Suppressor macrophage treated with lipopolysaccharide for 4 hours (primary cell): ENCODE results near the gene GJA3.
"Not testable (repeated sequence)": the region's sequence is repeated elsewhere in the genome, so short reads cannot be mapped to it uniquely, and the experiment has no call there.

Experiments used
- DNase-seq: peaks from one replicate; pipeline ENCODE4 v3.0.0-alpha.2; 2020

Gene GJA3

GRCh38 chr13:20182231-20182846 lies 21.5 kb upstream of the GJA3 start:
- peak; percentile 84 for DNase-seq

- DNase-seq, result no peak
These were observed 20.3 kb upstream of the GJA3 start for GRCh38 chr13:20181188-20181587.

GRCh38 chr13:20178156-20178555 lies 17.3 kb upstream of the GJA3 start:
- no peak for DNase-seq

- no peak for DNase-seq
These were observed 16.4 kb upstream of the GJA3 start for GRCh38 chr13:20177049-20177831.

- no peak for DNase-seq
These were observed 15.2 kb upstream of the GJA3 start for GRCh38 chr13:20175907-20176652.

- no peak for DNase-seq
These were observed 14.5 kb upstream of the GJA3 start for GRCh38 chr13:20175406-20175794.

GRCh38 chr13:20174656-20175405 lies 14.0 kb upstream of the GJA3 start:
- peak; percentile 99 for DNase-seq

- peak; percentile 60 for DNase-seq
These were observed 12.4 kb upstream of the GJA3 start for GRCh38 chr13:20173116-20173746.

- DNase-seq, result no peak
These were observed 10.5 kb upstream of the GJA3 start for GRCh38 chr13:20171364-20171763.

- DNase-seq, result no peak
These were observed 10.1 kb upstream of the GJA3 start for GRCh38 chr13:20170921-20171320.

- no peak for DNase-seq
These were observed 7.5 kb upstream of the GJA3 start for GRCh38 chr13:20168396-20168795.

- no peak for DNase-seq
These were observed 4.8 kb upstream of the GJA3 start for GRCh38 chr13:20165417-20166257.

- DNase-seq, result no peak
These were observed 1.1 kb upstream of the GJA3 start for GRCh38 chr13:20161951-20162300.

- DNase-seq, result peak; percentile 46
These were observed 561 bp upstream of the GJA3 start for GRCh38 chr13:20161275-20161950.

- no peak for DNase-seq
These were observed 1.1 kb downstream of the GJA3 start for GRCh38 chr13:20159646-20160305.

GRCh38 chr13:20157151-20157796 lies 3.6 kb downstream of the GJA3 start:
- DNase-seq, result peak; percentile 67

GRCh38 chr13:20156702-20157101 lies 4.2 kb downstream of the GJA3 start:
- DNase-seq, result no peak

- not testable (repeated sequence) for DNase-seq
These were observed 7.6 kb downstream of the GJA3 start for GRCh38 chr13:20153290-20153689.

- DNase-seq, result no peak
These were observed 9.2 kb downstream of the GJA3 start for GRCh38 chr13:20151612-20152011.

GRCh38 chr13:20151016-20151415 lies 9.8 kb downstream of the GJA3 start:
- no peak for DNase-seq
